ENCODE data around the gene KIAA1671.

KIAA1671 gene

DNA sequence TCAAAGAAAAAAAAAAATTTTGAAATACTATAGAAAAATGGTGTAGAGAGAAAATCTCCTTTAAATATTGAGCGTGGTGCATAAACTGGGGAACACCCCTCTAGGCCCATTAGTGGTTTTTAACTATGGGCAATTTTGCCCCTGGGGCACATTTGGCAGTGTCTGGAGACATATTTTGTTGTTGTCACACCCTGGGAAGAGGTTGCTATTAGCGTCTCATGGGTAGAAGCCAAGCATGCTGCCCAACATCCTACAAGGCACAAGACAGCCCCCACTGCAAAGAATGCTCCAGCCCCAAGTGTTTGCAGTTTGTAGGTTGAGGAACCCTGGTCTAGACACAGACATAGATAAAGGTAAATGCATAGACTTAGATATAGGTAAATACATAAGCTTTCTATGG, 92.6 kb downstream of the KIAA1671 start:
- no peak for DNase-seq

DNA sequence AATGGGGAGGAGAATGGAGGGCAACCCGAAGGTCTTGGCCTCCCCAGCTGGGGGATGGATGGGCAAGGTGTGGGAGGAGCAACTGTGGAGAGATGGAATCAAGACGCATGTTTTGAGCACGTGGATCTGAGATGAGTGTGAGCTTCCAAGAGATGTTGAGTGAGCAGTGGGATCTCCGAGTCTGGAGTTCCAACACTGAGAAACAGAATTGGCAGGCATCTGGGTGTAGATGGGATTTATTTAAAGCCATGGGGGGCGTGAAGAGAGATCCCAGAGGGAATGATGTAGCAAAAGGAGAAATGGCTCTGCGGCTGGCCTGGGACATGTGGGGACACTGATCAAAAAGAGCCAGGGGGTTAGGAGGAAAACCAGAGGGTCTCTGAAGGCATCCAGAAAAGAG, 95.6 kb downstream of the KIAA1671 start:
- no peak for DNase-seq

DNA sequence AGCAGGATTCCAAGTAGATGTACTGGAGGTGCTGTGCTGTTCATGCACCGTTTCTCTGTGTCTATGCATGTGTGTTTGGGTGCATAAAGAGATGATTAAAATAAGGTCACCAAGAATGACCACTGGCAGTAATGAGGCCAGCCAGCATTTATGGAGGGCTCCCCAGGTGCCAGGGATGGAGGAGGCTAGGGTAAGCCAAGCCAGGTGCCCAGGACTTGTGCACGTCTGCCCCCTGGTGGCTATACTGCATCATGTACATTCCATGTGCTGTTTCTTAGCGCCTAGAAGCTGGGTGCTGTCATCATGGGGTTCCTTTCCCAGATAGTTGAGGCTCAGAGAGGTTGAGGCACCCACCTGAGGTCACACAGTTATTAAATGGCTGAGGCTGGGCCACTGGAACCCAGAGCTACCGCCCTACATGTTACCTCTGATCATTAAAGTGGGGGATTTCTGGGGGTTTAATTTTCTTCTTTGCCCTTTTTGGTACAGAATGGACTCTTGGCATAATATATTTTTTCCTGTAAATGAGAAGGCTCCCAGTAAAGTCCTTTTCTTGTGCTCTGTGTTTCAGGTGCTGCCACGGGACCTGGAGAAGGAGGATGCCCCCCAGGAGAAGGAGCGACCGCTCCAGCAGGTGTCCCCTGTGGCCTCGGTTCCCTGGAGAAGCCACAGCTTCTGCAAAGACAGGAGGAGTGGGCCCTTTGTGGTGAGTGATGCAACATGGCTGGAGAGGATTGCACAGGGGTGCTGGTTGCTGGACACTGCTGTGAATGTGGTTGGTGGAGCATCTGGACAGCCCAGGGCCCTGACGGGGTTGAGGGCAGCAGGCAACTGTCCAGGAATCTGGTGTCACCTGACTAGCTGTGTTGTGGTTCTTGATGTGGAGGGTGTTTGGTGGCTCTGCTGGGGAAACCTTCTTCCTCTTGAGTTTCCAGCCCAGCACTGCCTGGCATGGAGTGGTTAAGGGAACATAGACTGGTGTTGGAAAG, 96.4 kb downstream of the KIAA1671 start:
- DNase-seq = peak; percentile 52

DNA sequence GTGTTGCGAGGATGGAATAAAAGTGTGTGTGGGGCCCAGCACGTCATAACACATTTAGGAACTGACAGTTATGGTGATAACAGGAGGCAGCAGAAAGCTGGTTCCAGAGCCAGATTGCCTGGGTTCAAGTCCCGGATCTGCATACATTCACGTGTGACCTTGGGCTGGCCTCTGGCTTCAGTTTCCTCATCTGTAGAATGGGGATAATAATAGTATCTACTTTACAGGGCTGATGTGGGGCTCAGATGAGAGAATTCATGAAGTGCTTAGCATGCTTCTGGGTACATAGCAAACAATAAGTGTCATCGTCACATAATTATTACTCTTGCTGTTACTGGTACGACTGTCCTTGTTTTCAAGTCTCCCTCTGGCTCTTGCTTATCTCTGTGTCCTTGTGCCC, 97.3 kb downstream of the KIAA1671 start:
- DNase-seq = no peak

DNA sequence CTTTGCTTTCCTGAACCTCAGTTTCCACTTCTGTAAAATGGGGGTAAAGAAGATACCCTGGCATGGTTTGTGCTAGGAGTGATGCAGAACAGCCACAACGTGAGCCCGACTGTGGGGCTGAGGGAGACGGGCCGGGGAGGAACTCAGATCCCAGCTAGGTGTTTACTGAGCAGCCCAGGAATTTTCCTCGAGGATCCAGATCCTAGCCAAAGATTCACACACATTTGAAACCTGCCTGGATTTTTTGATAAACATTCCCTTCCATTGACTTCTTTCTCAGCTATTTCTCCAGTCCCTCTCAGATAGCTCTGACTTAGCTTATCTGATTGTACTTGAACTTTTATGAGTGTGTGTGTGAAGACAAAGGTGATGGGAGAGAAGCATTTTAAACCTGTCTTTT, 98.0 kb downstream of the KIAA1671 start:
- DNase-seq = no peak

DNA sequence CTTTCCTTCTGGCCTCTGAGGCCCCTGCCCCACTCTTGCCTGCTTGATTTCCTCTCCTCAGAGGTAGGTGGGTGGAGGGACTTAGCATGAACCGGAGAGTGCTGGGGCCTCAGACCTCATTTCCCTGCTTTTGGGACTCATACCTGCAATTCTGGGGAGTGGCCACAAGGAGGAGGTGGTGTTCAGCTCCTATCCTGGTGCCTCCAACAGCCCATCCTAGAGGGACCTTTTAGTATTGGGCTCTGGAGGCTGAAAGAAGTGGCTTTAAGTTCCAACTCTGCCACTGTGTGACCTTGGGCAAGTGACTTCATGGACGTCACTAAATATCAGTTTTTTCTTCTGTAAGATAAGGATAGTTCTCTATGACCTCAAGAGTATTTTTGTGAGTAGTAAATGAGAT, 98.6 kb downstream of the KIAA1671 start:
- DNase-seq = no peak

DNA sequence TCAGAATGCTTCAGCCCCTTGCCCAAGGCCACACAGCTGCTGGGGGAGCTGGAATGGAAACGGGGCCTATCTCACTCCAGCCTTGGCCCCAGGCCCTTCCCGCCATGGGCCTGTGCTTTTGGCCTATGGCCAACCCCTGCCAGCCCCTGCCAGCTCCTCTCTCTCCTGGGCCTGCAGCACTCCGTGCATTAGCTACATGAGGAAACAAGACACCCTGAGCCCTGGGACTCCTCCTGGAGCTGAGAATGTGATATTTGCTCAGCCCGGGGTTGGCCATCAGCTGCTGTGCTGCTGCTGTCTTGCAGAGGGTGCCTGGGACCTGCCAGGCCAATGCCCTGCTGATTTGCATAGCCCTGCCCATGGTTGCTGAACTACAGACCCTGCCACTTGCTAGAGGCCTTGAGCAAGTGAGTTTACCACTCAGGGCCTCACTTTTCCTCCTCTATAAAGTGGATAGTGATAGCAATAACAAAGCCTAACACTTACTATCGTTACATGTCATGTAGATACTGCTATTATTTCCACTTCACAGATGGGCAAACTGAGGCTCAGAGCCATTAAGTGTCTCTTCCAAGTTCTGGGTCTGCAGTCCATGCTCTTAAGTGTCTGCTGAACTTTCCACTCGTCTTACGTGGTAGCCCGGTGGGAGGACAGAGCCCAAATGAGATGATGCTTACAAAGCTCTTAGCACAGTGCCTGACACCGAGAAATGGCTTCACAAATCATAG, 99.6 kb downstream of the KIAA1671 start:
- DNase-seq = no peak

DNA sequence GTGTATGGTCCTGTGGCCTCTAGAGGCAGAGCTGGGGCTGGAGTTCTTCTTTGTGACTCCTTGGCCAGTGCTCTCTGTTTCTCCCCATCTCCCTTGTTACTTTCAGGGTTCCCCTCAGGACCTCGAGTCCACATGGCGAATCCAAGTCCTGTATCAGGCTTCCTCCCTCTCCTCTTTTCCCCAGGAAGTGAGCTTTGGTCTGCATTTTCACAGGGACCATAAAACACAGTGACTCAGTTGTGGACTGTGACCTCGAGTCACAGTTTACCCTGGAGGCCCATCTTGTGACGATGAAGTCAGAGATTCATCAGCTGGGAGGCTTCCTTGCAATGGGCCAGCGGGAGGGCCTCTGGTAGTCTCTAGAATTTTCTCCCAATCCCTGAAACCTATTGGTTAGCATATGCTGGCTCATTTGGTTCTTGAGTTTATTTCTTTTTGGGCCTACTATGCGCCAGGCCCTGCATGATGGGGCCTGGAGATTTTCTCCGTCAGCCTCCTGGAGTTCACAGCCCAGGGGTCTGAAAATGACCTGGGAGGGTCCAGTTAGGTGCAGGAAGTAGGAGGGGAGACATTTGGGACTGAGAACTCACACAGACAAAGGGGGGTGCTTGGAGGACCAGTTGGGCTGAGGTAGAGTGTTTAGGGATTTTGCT, 100.8 kb downstream of the KIAA1671 start:
- DNase-seq = no peak

DNA sequence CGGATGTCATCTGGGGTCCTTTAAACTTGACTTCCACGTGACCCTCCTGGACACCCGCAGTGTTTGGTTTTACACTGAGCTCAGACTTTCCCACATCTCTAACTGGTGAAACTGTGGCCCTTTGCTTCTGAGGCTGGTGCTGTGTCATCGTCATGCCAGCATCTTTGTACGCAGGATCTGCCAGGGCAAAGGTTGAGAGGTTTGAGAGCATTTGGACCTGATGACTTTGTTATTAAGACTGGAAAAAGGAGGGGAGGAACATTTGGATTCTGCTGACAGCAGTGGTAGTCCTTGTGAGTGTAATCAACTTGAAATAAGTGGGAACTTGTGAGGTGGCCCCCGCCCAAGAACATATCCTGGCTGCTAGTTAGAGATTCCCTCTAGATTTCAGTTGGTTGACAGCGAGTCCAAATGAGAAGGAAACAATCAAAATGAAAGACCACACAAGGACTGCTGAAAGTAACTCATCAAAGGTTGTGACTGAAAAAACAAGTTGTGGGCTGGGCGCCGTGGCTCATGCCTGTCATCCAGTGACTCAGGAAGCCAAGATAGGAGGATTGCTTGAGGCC, 102.5 kb downstream of the KIAA1671 start:
- no peak for DNase-seq

DNA sequence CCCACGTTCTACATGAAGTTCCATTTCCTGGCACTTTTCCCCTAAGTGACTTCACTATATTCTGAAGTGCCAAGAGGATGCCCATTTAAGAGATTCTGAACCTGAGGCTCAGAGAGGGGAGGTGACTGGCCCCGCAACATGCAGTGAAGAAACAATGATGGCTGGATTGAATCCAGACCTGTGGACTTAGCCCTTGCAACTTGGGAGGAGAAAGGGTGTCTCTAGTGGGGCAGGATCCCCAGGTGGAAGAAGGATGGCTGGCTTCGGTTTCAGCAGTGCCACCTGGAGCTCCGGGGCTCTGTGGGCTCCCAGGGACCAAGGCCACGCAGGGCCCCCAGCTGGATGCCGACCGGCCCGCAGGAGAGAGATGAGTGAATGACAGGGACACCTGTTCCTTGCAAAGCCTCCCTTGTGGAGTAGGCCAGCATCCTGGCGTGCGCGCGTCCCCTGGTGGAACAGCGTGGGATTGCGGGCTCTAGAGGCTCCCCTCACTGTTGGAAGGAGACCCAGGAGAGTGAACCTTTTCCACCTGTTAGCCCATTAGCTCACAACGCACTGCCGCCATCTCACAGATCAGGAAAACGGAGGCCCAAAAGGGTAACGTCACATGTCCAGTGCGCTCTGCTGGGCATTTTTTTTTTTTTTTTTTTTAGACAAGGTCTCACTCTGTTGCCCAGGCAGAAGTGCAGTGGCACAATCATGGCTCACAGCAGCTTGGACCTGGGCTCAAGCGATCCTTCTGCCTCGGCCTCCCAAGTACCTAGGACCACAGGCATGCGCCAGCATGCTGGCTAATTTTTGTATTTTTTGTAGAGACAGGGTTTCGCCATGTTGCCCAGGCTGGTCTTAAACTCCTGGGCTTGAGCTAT, 104.7 kb downstream of the KIAA1671 start:
- peak; percentile 45 for DNase-seq

DNA sequence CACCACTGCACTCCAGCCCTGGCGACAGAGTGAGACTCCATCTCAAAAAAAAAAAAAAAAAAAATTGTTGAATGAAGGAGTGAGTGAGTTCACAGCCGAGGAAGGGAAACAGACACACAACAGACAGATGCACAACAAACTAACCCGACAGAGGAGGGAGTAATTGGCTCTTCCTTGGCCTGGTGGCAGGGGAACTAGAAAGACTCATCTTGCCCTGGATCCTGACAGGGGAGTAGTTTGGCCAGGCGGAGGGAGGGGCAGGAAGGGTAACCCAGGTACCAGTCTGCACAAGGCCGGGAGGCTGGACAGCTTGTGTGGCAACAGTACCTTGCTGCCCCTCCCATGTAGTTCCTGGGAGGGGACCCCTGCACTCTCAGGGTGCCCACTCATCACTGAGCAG, 106.9 kb downstream of the KIAA1671 start:
- DNase-seq = no peak

DNA sequence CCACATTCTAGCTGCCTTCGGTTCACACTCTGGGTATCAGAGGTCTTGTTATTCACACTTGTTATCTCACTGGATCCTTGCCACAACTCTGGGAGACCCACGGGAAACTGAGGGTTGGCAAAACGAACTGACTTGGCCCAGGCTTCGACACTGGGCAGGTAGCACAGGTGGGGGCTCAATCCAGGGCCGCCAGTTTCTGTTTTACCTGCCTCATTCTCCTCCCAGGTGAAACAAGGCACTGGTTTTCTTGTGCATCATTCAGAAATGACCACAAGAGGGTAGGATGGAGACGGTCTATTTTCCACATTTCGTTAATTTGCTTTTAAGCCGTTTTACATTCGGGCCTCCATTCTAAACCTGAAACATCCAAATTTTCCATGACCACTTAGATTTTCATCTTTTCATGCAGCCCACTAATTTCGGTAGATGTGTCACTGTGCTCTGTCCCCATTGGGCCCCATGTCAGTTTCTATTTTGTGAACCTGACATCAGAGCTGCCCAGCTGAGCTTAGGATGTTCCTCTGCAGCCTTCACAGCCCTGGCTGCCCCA, 108.1 kb downstream of the KIAA1671 start:
- no peak for DNase-seq

DNA sequence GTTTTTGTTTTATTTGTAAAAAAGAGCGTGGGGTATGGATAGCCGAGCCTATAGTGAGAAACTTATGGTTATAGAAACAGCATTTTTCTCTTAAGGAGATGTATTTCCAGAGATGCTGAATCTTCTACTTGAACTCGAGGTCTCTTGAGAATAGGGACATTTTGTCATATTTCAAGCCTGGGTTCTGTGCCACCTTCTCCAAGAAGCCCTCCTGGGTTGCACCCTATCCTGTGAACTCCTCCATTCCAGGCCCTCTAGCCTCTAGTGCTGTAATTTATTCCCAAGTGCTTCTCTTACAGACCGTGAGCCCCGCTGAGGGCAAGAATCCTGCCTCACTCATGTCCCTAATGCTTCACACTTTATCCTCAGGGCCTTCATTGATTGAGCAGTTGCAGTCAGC, 108.6 kb downstream of the KIAA1671 start:
- no peak for DNase-seq

DNA sequence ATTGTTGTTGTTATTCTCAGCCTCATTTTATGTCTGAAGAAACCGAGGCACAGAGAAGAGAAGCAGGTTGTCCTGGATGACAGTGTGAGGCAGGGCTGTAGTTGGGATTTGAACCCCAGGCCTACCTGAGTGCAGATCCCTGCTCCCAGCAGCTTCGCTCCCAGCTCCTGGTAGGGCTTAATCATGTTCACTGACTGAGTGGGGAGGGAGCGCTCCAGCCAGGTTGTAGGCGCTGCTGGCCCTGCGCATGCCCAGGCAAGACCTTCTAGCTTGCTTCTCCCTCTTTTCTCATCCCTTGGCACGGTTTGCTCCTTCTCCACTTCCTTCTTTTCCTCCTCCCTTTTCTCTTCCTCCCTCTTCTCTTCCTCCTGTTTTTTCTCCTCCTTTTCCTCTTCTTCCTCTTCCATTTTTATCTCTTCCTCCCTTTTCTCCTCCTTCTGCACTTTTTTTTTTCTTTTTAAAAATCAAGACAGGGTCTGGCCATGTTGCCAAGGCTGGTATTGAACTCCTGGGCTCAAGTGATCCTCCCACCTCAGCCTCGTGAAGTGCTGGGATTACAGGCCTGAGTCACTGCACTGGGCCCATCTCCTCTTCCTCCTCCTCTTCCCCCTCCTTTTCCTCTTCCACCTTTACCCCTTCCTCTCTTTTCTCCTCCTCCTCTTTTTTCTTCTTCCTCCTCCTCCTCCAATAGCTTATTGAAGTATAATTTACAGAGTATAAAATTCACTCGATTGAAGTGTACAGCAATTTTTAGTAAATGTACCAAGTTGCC, 109.3 kb downstream of the KIAA1671 start:
- DNase-seq = no peak

DNA sequence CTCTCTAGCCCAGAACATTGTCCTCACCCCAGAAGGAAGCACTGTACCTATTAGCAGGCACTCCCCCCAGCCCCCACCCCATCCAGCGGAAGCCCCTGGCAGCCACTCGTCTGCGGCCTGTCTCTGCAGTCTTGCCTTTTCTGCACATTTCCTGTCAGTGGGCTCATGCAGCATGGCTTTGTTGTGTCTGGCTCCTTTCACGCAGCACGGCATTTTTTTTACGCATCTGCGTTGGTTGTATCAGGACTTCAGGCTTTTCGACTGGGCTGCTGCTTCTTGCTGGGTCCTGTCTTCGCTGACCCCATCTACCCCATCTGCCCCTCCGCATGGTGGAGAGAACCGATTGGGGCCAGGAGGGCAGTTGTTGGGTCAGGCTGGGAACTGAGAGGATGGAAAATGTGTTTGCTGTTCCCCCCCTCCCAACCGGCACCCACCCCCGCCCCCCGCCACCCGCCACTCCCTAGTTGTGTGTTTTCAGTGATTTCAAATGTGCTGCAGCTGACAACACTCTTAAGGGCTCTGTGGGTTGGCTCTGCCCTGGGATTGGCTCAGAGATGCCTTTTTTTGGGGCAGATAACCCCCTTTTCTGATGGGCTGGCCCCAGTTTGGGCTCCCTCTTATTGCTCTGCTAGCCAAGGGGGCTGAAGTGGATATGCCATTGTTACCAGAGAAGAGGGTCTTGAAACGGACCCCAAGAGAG, 110.0 kb downstream of the KIAA1671 start:
- no peak for DNase-seq

DNA sequence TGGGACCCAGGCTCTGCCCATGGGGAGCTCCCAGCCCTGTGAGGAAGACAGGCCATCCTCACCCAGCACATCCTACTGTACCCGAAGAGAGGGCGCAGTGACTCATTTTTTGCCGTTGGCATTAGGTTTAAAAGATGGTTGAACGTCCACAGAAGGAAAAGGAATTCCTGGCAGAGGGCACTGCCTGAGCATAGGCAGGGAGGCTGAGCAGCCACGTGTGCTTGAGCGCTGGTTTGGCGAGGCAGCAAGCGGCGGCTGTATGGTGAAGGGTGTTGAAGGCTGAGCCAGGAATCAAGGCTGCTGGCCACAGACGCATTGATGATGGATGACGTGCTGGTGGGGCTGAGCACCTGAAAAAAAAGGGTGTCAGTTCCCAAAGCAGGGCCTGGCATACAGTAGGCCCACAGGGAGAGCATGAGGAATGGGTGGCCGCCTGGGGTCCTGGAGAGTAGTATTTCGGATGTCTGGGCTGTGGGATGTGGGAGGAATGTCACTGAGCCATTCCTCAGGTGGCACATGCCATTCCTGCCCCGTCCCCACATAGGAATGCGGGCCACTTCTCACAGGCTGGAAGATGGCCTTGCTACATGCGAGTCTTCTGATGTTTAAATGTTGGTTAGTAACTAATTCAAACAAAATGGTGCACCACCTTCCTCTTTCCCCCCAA, 112.5 kb downstream of the KIAA1671 start:
- no peak for DNase-seq

DNA sequence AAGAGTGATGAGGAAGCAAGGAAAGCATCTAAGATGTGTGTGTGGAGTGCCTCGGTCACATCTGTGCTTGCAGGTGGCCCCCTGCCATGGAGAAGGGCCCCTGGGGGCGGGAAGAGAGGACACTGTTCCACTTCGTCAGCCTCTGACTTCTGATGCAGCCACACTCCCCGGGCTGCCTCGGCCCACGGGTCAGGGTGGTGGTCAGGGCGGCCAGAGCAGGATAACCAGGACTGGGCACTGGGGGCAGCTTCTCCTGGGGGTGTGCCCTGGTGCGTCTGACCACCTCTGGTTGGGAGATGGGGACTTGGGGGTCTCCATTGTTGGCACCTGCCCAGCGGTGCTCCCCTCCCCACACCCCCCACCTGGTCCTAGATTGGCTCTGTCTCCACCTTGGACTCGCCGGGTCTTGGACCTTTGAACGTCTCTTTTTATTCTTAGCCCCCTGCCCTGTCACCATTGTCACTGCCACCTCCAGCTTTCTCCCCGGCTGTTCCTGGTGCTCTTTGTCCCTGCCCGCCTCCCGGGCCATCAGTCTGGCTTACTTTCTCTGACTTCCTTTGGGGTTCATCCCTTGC, 114.4 kb downstream of the KIAA1671 start:
- DNase-seq = no peak

DNA sequence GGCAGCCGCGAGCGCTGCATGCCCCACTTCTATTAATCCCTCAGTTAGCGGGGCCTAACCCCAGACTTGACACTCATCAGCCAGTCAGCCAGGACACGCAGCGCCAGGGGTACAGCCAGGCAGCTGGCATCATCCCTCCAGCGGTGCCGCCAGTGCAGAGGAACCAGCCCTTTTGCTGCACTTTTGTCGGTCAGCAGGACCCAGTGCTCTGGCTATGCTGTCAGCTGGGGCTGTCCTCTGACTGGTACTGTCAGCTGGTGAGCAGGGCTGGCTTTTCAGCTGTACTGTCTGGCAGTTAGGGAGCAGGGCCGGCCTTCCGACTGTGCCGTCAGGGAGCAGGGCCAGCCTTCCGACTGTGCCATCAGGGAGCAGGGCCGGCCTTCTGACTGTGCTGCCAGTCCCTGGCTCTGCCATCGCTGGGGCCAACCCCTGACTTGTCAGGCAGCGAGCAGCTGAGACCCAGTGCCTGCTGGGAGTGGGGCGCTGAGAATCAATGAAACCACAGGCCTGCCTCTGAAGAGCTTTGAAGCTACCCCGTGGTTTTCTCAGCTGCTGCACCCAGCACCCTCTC, 115.4 kb downstream of the KIAA1671 start:
- no peak for DNase-seq

DNA sequence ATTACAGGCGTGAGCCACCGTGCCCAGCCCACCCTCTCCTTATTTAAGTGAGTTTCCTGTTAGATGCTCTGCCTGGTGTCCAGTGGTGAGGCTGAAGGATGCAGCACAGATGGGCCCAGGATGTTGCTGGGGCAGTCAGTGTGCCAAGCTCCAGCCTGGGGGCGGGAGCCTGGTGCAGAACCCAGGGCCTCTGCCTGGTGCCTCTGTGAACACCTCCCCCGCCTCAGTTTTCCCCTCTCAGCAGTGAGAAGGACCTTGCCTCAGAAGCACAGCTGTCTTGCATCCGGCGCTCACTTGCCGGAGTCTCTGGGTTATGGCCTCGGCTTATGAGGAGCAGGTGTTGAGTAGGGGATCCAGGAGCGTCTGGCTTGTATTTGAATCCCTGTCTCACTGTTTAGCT, 116.2 kb downstream of the KIAA1671 start:
- DNase-seq = no peak

Measured in right kidney (tissue), 1 donor.